Measurements from ENCODE around the gene ROBO3.

ROBO3 gene

GRCh38 chr11:124842305-124842704 lies 22.9 kb upstream of the ROBO3 start:
- DNase-seq (ENCODE audit: low read depth): no peak

GRCh38 chr11:124843616-124843910 lies 21.7 kb upstream of the ROBO3 start:
- DNase-seq (ENCODE audit: low read depth): no peak

DNA sequence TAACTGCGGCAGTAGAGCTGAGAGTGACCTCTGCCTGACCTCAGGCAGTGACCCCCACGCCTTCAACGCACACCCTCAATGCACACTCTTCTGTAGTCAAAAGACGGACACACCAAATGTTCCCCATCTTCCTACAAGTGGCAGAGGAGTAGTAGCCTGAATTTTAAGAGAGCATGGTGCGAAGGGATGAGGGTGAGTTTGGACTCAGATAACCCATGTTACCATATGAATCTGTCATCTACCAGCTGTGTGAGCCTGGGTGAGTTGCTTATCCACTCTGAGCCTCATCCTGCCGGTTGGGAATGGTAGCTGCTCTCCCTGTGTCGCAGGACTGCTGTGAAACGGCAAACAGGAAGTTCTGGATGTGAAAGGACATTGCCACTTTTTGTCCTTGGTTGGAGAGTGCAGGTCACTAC lies 20.6 kb upstream of the ROBO3 start:
- DNase-seq (ENCODE audit: low read depth): no peak

DNA sequence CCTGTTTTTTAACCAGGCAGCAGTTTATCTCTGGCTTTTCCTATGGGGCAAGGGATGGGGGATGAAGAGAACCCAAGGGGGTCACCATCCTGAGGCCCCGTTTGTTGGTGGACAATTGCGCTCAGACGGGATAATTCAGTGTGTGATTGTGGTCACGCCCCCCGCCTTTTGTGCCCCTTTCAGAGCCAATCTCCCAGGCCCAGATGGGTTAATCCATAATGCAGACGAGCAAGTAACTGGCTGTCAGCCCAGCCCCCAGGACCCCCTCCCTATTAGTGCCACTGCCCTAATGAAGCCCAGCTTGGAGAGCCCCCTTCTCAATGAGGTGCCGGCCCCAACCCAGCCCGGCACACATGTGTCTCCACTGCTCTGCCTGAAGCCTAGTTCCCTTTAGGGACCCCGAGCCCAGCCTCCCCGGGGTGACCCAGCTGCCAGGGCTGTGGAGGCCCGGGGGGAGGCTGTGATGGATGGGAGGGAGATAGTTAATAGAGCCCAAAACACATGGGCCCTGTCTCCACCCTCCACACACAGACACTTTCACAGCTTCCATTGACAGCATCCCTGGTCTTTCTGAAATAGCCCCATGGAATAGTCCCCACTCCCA lies 19.1 kb upstream of the ROBO3 start:
- no peak for DNase-seq (ENCODE audit: low read depth)

DNA sequence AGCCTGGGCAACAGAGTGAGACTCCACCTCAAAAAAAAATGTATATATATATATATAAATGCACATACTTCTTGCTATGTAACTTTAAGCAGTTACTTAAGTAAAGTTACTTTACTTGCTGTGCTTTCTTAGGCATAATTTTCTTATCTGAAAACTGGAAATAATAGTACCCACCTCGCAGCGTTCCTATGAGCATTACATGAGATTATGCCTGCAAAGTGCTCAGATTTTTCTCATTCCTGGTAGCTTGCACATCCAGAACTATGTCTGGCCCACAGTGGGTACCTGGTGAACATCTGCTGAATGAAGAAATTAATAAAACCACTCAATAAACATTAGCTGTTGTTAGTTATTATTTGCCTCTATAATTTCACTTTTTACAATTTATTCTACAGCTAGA lies 6.1 kb upstream of the ROBO3 start:
- no peak for DNase-seq (ENCODE audit: low read depth)

DNA sequence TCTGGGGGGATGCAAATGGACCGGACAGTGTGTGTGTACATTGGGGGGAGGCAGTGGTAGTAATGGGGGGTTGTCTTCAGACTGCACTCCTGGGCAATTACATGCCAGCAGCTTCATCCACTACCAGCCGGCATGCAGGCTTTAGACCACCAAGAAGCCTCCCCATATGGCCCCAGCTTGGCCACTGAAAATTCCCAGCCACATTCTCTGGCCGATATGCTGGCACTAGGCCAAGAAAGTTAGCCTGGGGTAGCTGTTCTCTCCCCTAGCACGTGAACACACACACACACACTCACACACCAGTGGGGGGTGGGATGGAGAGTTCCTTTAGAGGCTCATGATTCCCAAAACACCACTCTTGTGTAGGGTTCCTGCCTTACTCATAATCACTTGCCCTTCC lies 3.6 kb upstream of the ROBO3 start:
- no peak for DNase-seq (ENCODE audit: low read depth)

- DNase-seq (ENCODE audit: low read depth): no peak
Measured at GRCh38 chr11:124863137-124863825, 2.0 kb upstream of the ROBO3 start.

GRCh38 chr11:124863826-124864165 lies 1.4 kb upstream of the ROBO3 start:
- DNase-seq (ENCODE audit: low read depth): no peak

DNA sequence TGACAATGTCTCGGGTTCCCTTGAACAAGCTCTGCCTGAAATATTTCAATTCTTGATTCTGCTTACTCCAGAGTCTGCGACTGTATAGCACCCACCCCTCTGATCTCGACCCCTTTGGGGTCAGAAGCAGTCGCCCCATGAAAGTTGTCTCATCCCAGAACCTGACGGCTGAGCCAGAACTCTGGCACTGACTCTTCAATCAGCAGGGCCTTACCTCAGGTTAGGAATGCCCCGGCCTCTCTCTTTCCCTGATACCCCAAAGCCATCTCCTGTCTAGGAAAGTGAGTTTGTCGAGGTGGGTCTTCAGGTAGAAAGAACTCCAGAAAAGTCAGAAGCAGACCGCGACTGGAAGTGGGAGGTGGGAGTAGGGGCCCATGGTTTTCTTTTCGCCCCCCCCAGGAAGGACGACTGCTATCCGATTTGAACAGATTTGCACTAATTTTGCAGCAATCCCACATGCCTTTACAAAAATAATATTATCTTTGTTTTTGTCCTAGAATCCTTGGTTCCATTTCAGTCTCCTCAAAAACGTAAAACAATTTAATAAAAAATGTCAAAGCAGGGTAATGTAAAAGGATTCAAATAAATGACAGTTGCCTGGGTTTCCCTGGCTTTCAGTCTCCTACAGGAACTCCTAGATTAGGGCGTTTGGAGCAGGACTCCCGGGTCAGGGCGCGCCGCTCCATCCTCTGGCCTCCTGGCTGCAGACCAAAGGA lies 898 bp upstream of the ROBO3 start:
- DNase-seq (ENCODE audit: low read depth): no peak

DNA sequence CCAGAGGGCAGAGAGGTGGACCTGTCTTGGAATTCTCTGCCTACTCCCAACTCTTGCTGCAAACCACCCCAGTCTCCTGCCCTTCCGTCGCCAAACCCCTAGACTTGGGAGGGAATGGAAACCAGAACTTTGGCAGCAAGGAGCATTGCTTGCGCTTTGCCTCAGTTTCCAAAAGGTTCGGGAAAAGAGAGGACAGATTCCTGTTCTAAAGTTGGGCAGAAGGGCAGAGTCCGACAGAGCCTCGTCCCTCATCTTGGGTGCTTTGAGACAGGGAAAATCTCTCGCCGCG lies 396 bp upstream of the ROBO3 start:
- DNase-seq (ENCODE audit: low read depth): no peak

GRCh38 chr11:124865902-124866851 lies 945 bp downstream of the ROBO3 start:
- DNase-seq (ENCODE audit: low read depth): peak; percentile 15

GRCh38 chr11:124867700-124868099 lies 2.5 kb downstream of the ROBO3 start:
- DNase-seq (ENCODE audit: low read depth): peak; percentile 12

- DNase-seq (ENCODE audit: low read depth): no peak
Measured at GRCh38 chr11:124868331-124869274, 3.4 kb downstream of the ROBO3 start.

DNA sequence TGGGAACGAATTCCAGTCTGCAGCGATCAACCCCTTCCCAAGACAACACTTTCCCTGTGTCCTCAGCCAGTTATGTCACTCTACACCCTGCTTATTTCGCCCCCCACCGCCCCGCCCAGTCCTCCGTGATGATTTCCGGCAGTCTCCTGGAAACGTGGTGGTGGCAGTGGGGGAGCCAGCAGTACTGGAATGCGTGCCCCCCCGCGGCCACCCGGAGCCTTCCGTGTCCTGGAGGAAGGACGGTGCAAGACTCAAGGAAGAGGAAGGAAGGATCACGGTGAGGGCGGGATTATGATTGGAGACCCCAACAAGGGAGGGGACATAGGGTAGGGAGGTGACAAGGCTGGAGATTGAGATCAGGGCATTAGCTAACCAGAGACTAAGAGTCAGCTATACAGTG lies 4.1 kb downstream of the ROBO3 start:
- no peak for DNase-seq (ENCODE audit: low read depth)

- no peak for DNase-seq (ENCODE audit: low read depth)
Measured at GRCh38 chr11:124869856-124870387, 4.7 kb downstream of the ROBO3 start.

DNA sequence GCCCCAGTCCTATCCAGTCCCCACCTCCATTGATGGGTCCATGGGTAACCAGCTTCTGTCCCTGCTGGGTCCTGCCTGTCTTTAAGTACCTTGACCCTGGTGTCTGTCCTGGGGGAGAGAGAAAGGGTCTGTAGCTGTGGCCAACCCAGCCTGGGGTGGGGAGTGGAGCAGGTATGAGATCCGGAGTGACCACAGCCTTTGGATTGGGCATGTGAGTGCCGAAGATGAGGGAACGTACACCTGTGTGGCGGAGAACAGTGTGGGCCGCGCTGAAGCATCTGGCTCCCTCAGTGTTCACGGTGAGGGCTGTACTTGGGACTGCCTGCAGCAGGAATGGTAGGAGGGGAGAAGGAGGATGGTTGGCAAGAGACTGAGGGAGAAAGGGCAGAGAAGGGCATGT lies 5.2 kb downstream of the ROBO3 start:
- no peak for DNase-seq (ENCODE audit: low read depth)

DNA sequence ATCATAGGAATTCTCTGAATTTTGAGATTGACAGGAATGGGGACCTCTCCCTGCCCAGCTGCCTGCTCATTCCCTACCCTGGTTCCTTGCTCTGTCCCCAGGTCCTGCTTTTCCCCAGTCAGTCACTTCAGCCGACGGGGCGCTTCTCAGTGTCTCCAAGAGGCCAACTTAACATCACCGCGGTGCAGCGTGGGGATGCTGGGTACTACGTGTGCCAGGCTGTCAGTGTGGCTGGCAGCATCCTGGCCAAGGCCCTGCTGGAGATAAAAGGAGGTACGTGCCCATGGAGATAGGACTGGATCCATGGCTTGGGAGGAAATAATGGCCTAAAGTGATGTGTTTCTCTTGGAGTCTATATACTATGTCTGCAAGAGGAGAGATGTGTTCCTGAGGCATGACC lies 7.0 kb downstream of the ROBO3 start:
- DNase-seq (ENCODE audit: low read depth): no peak

- no peak for DNase-seq (ENCODE audit: low read depth)
Measured at GRCh38 chr11:124872741-124873140, 7.5 kb downstream of the ROBO3 start.

DNA sequence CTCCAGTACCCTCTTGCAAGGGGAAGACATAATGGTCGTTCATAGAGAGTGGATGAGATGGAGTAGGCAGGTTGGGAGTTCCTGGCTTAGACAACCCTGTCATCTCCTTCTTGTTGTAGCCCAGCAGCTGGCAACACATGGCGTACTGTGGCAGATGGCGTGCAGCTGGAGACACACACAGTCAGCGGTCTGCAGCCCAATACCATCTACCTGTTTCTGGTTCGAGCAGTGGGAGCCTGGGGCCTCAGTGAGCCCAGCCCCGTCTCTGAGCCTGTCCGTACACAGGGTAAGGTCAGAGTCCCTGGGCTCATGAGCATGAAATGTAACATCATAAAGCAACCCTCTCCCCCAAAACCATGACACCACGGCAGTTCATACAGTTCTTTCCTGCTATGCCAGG lies 8.7 kb downstream of the ROBO3 start:
- no peak for DNase-seq (ENCODE audit: low read depth)

DNA sequence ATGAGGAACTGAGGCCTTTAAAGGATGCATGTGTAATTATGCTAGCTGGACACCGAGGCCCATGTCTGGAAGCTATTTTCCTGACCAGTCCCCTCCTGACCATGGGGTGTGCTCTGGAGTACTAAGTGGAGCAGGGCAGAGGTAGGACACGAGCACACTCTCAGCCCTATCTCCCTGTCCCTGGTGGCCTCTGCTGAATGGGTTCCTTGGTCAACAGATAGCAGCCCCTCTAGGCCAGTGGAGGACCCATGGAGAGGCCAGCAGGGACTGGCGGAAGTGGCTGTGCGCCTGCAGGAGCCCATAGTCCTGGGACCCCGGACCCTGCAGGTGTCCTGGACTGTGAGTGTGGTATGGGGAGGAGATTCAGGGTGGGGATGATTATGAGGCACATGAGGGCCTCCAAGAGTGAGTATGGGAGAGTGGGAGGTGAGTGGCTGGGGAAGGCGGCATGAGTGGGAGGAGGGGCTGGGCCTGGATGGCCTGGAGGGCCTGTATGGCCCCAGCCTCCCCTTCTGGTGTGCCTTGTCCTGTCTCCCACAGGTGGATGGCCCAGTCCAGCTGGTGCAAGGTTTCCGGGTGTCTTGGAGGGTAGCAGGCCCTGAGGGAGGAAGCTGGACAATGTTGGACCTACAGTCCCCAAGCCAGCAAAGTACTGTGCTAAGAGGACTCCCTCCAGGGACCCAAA lies 9.5 kb downstream of the ROBO3 start:
- no peak for DNase-seq (ENCODE audit: low read depth)

DNA sequence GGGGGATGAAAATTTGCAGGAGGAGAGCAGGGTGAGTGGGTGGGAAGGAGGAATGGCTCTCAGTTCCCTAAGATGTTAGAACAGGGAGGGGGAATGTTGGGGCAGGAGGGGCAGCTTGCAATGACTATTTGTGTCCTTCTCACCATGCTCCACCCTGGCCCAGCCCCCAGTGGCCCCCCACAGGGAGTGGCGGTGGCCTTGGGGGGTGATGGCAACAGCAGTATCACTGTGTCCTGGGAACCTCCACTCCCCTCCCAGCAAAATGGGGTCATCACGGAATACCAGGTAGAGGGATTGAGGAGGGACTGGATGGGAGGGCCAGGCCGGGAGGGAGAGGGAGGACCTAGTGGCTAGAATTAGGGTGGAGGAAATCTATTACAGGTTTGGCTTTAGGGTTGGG lies 10.2 kb downstream of the ROBO3 start:
- no peak for DNase-seq (ENCODE audit: low read depth)

Data from fibroblast of gingiva (primary cell).